Activated effector memory CD4-positive, alpha-beta T cell treated with anti-CD3 and anti-CD28 coated beads, Interleukin-2, amount 50 U/mL, for 16 hours (primary cell): Measurements from ENCODE around the gene TF.

Source experiments
- DNase-seq: peaks from one replicate; pipeline ENCODE4 v3.0.0-alpha.2; 2020

Gene TF

DNA sequence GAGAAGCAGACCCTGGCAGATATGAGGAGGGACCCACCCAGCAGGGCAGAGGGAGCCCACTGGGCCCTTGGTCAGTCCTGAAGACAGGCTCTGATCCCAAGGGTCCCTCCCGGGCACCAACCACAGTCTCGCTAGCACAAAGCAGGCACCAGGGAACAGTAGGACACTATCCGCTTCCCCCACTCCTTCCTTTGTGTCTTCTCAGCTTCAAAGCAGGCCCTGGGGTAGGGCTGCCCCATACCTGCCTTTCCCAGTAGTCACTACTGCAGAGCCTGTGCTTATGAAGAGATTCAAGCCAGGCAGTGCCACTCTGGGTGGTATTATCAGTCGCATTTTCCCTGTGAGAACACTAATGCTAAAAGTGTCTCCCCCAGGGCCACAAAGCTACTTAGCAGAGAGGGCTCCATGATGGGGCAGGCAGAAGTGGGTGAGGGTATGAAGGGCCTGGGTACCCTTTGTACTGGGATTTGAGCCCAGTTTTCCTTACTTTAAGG is 92.2 kb downstream of the TF start:
- no peak for DNase-seq

DNA sequence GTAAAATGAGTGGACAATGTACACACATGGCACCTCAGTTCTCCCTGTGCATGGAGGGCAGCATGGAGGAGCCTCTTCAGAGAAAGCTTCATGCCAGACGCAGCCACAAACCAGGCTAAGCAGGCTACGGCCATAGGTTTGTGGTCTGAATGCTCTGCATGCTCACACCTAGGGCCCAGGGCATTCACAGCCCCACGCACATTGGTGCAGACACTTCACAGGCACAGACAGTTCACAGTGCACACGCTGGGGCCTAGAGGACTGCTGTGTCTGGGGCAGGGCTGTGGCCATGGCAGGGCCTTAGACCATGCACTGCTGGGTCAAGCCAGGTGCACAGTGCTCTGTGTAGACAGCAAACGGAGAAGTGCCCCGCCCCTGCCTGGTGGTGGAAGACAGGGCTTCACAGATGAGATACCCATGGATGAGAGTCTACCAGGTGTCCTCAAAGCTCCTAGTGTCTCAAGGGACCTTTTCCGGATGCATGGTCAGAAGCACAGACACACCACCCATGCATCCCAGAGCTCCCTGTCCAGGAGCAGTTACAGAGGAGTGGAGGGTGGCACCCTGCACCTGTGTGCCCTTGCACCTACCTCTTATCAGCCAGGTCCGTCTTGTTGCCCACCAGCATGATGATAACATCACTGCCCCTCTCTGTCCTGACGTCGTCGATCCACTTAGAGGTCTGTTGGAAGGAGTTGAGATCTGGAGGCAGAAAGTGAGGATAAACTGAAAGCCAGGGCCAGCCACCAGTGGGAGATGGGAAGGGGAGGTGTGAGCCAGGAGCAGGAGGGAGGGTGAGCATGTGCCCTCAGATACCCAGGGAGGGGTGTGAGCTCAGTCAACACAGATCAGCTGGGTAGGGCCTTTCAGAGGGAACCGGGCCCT is 93.0 kb downstream of the TF start:
- no peak for DNase-seq

DNA sequence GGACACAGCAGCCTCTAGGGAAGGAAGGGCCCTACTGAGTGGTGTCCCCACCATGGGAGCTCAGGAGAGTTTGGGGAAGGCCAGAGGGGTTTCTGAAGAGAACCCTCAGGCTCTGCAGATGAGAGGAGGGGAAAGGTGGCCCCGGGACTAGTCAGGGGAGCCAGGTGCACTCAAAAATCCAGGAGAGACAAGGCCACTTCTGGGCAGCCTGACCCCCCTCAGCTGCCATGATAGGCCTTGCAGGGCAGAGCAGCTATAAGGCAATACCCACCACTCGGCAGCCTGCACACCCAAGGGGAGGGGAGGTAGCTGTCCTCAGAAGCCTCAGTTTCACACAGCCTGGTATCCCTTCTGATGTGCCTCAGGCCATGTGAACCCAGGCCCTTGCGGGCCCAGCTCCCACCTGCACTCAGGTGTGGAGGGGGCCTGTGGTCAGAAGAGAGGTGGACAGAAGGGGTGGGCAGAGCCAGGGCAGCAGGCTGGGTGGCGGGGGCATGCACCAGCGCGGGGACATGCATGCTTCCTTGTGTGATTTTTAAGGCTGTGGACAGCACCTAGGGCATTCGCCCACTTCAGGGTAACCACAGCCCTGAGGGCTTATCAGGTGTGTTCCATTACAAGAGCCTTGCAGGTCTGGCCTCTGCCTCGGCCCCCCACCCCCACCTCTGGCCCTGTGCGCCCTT is 94.0 kb downstream of the TF start:
- DNase-seq: no peak

DNA sequence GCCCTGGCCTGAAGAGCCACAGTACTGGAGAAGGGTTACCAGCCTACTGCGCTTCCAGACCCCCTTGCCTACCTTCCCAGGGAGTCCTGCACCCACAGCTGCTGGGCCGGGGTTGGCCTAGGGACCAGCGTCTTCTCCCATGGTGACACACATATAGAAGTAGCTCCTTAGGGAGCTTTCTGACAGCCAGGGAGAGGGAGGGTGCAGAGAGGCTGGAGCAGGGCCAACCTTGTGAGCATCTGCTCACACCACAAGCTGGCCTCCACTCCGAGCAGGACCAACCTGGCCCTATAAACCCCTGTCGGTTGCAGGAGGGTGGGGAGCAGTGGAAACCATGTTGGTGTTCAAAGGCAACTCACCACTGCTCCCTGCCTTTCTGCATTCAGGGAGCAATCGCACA is 94.6 kb downstream of the TF start:
- DNase-seq: no peak

DNA sequence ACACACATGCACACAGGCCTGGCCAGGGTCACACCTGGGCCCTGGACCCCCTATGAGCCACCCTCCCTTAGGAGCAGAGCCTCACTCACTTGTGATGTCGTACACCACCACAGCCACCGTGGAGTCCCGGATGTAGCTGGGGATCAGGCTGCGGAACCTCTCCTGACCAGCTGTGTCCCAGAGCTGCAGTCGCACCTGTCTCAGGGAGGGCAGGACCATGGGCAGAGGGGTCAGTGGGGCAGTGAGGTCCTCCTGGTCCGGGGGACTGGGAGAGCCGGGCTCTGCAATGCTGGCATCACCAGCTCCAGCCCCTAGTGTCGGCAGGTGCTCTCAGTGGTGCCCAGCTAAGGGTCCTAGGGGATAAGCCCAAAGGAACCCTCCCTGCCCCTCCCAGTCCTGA is 95.0 kb downstream of the TF start:
- DNase-seq: no peak

DNA sequence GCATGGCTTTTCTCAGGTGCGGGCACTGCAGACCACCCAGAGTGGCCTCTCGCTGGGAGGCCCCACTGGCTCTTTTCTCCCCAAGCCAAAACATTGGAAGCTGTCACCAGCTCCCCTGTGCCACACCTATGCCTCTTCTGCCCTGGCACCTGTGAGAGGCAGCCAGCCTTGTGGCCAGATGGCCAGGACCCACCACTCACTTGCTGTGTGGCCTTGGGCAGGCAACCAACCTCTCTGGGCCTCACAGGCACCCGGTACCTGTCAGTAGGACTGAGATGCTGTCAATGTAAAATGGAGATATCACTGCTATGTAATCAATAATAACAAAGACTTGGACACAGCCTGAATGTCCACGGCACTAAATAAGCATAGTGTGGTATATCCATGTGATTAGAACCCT is 96.0 kb downstream of the TF start:
- DNase-seq: no peak

DNA sequence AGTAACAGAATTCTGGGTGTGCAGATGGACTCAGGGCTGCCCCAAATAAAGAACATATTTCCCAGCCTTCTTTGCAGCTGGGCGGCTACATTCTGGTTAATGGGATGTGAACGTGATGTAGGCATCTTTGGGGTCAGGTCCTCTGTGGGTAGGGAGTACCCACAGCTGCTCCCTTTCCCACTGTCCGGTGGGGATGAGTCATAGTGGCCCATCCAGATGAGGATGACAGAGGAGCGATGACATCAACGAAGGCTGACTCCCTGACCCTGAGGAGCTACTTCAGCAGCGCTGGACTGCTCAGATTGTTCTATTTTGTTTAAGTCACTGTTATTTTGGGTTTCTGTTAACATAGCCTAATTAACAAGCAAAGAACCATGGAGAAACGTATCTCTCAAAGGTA is 97.4 kb downstream of the TF start:
- DNase-seq: no peak

DNA sequence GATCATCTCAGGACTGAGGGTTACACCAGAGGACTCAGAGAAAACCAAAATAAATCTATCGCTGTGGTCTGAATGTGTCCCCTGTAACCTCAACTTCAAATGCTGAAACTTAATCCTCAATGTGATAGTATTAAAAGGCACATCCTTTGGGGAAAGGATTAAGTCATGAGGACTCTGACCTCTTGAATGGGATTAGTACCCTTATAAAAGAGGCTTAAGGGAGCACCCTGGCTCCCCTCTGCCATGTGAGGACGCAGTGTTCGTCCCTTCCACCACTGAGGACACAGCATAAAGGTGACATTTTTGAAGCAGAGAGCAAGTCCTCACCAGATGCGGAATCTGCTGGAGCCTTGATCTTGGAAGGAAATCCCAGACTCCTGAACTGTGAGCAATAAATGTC is 98.9 kb downstream of the TF start:
- DNase-seq: no peak
